GM21528 (cell line): ENCODE data around the gene ZNF579.
"Not testable (repeated sequence)": the region's sequence is repeated elsewhere in the genome, so short reads cannot be mapped to it uniquely, and the experiment has no call there.

Source experiments
- ATAC-seq: cut with Tn5 transposase; IDR thresholded peaks from one replicate; pipeline ENCODE4 v1.9.1; 2021; ENCODE audit warnings: mild to moderate bottlenecking, moderate library complexity; ENCODE audit not compliant: unreplicated experiment, low FRiP score

ZNF579 gene

DNA sequence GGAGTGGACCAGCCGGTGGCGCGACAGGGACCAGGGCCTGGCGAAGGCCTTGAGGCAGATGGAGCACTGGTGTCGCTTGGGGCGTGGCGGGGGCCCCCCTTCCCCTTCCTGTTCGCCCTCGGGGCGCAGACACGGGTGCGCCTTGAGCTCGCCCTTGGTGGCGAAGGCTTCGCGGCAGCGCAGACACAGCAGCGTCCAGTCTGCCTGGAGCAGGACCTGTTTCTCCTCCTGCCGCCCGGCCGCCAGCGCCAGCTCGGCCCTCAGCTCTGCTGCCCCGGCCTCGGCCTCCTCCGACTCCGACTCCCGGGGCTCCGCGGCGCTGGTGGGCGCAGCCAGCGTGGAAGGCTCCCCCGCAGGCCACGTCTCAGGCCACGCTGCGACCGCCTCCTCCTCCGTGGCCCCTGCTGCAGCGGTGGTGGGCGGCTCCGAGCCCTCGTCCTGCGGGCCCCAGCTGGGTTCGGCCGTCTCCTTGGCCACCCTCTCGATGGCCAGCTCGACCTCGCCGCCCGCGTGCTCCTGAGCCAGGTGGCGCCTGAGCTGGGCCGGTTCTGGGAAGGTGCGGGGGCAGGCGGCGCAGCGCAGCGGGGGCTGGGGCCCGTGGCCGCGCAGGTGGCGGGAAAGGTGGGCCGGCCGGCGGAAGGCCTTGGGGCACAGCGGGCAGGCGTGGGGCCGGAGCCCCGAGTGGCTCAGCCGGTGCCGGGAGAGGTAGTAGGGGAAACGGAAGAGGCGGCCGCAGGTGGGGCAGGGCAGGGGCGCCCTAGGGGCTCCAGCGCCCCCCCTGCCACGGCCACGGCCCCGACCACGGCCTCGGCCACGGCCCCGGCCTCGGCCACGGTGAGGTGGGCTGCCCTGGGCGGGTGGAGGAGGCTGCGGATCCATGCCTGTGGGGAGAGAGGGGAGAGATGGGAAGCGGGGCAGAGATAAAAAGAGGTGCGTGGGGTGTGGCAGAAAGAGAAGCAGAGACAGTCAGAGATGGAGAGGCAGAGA, 1.6 kb downstream of the ZNF579 start:
- ATAC-seq = no peak

DNA sequence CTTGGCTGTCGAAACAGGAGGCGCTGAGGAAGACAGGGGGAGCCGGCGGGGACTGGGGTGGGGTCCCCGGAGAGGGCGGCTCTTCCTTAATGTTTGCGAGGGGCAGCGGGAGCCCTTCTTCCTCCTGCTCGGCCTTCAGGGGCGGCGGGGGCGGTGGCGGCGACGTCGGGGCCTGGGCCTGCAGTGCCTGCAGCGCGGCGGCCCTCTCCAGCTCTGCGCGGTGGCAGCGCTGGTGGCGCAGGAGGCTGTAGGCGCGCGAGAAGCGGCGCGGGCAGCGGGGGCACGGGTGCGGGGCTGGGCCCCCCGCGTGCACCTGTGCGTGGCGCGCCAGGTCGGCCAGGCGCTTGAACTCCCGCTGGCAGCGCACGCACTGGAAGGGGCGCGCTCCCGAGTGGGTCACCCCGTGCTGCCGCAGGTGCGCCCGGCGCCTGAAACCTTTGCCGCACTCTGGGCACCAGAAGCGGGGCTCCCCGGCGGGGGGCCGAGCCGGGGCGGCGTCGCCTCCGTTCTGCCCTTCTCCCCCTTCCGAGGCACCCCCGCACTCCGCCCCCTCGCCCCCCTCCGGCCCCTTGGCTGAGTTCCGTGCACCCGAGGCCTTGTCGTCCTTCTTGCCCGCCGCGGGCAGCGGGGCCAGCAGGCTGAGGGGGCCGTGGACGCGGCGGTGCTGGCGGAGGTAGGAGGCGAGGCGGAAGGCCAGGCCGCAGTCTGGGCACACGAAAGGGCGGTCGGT, 2.5 kb downstream of the ZNF579 start:
- ATAC-seq = no peak

DNA sequence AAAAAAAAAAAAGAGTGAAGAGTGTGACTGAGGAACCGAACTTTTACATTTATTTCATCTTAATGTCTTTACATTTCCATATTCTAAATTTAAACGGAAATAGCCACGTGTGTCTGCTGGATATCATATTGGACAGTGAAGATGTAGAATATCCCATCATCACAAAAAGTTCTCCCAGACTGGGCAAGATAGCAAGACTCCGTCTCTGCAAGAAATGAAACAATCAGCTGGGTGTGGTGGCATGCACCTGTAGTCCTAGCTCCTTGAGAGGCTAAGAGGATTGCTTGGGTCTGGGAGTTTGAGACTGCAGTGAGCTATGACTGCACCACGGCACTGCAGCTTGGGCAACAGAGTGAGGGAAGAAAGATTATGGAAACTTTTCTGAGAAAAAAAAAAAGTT, 3.9 kb downstream of the ZNF579 start:
- no peak for ATAC-seq

DNA sequence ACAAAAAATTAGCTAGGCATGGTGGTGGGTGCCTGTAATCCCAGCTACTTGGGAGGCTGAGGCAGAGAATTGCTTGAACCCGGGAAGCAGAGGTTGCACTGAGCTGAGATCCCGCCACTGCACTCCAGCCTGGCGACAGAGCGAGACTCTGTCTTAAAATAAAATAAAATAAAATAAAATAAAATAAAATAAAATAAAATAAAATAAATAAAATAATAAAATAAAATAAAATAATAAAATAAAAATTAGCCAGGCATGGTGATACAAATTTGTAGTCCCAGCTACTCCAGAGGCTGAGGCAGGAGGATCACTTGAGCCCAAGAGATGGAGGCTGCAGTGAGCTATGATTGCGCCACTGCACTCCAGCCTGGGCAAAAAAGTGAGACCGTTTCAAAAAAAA, 6.7 kb downstream of the ZNF579 start:
- ATAC-seq = not testable (repeated sequence)

DNA sequence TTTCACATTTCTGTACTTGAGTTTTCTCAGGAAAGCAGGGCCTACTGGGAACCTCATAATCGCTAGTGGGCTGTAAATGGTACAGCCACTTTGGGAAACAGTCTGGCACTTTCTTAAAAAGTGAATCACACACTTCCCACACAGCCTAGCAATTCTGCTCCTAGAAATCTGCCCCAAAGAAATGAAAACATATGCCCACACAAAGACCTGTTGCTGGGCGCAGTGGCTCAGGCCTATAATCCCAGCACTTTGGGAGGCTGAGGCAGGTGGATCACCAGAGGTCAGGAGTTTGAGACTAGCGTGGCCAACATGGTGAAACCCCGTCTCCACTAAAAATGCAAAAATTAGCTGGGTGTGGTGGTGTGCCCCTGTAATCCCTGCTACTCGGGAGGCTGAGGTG, 11.2 kb downstream of the ZNF579 start:
- ATAC-seq = not testable (repeated sequence)

DNA sequence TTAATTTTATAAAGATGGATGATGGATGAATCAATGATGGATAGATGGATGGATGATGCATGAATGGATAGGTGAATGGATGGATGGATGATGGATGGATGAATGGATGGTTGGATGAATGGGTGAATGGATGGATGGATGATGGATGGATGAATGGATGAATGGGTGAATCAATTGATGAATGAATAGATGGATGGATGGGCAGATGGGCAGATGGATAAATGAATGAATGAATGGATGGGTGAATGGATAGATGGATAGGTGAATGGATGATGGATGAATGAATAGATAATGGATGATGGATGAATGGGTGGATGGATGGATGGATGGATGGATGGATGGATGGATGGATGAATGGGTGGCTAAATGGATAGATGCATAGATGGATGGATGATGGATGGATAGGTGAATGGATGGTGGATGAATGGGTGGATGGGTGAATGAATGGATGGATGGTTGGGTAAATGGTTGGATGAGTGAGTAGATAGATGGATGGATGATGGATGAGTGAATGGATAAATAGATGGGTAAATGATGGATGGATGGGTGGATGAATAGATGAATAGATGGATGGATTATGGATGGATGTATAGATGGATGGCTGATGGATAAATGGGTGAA, 12.8 kb downstream of the ZNF579 start:
- ATAC-seq = no peak

DNA sequence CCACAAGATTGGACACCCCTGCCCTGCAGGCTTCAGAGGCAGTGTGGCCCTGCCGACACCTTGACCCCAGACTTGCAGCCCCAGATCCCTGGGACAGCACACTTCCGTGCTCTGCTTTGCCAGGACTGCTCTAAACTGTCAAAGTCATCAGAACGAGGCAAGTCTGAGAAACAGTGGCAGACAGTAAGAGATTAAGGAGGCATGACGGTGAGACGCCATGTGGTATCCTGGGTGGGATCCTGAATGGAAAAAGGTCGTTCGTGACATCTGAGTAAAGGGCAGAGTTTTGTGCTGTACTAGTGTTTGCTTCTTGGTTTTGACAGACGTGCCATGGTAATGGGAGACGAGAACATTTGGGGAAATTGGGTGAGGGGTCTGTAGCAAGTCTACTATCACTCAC, 13.8 kb downstream of the ZNF579 start:
- no peak for ATAC-seq

DNA sequence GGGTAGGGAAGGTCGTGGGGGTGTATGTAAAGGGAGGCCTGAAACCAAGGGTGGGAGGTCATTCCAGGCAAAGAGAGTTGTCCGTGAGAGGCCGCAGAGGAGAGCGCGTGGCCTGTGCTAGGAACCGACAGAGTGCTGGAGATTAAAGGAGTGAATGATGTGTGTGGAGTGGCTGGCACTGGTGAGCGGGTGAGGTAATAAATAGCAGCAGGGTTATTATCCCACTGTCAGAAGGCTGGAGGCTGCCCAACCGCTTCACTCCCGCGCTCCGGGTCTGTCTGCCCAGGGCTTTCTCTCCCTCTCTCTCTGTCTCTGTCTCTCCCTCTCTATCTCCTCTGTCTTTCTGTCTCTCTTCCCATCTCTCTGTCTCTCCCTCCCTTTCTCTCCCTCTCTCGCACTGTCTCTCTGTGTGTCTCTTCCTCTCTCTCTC, 17.4 kb downstream of the ZNF579 start:
- no peak for ATAC-seq

DNA sequence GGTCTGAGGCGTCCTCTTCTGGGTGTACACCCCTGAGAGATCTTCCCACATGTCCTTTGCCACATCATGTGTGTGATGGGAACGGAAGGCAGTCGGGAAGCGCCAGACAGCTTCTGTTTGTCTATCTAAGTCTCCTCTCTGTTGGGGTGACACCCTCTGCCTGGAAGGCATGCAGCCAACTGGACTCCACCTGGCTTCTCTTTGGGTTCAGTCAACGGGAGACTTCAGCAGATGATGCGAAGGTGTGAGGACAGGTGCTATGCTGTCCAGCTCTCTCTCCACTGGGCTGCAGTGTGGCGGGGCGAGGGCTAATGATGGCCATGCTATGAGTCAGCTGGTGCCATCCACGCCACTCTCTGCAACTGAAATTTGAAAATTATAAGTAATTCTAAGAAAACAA, 21.0 kb downstream of the ZNF579 start:
- ATAC-seq = no peak

DNA sequence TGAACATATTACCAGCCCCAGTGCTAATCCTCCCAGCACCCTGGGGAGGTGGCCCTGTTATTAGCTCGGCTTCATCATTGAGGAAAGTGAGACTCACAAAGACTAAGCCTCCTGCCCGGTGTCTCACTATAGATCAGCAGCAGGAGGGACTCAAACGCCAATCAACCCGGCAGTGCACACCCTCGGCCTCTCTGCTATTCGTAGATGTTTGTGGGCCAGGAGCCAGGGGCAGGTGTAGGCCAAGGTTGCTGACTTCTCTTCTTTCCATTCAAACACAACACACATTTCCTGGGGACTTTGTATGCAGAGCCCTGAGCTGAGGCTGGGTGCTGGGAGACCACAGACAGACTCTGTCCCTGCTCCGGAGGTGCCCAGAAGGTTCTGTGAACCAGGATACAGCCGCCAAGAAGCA, 25.9 kb downstream of the ZNF579 start:
- ATAC-seq = no peak

DNA sequence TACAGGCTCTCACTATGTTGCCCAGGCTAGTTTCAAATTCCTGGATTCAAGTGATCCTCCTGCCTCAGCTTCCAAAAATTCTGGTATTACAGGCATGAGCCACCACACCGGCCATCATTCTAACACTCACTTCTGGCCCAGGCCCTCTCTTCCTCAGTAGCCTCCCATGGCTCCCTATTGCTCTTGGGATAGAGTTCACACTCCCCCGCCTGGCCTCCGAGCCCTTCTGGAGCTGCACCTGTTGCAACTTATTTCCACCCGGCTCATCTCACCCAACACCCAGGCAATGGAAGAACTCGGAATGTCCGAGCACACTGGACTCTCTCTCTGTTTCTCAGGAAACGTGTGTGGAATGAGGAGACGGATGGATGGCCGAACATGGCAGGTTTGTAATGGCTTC, 26.3 kb downstream of the ZNF579 start:
- ATAC-seq = no peak

DNA sequence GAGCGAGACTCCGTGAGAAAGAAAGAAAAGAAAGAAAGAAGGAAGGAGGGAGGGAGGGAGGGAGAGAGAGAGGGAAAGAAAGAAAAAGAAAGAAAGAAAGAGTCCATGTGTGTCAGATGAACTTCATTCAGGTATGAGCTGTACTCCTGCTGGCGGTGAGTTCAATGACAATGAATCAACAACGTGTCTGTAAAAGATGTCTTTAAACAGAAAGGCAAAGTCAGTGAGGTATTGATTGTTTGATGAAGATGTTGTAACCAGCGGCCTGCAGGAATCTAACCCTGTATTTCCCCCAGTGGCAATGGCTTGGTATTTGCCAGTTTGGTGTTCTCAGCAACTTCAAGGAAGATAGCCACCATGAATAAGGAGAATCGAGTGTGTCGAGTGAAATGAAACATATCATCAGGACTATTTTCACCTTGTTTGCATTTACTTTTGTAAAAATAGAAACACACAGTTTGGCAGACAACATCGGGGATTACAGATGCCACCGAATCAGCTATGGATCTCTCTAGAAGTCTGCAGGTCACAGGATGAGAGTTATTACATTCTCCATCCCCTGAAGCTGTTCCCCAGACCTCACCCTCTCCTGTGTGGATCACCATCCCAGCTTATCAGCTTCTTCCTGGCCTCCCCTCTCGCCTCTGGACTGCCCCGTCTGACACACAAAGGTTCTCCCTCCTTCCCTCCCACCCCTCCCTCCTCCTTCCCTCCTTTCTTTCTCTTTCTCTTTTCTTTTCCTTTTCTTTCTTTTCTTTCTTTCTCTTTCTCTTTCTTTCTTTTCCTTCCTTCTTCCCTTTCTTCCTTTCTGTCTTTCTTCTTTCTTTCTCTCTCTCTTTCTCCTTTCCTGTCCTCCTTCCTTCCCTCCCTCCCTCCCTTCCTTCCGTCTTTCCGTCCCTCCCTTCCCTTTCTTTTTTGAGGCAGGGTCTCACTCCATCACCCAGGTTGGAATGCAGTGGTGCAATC, 27.1 kb downstream of the ZNF579 start:
- ATAC-seq = no peak

DNA sequence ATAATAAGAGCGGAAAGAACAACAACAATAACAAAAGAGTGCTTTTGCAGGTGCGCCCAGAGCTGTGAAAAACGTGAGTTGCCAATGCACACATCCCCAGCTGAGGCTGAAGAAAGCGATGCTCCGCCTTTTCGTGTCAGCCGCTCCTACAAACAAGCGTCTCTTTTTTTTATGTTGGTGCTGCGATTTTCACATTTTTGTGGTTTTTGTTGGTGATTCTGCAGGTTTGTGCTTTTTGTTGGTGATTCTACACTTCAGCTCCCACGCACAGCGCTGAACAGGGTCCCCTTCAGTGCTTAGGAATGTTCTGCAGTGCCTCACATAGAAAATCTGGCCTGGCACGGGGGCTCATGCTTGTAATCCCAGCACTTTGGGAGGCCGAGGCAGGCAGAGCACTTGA, 28.0 kb downstream of the ZNF579 start:
- ATAC-seq = no peak

DNA sequence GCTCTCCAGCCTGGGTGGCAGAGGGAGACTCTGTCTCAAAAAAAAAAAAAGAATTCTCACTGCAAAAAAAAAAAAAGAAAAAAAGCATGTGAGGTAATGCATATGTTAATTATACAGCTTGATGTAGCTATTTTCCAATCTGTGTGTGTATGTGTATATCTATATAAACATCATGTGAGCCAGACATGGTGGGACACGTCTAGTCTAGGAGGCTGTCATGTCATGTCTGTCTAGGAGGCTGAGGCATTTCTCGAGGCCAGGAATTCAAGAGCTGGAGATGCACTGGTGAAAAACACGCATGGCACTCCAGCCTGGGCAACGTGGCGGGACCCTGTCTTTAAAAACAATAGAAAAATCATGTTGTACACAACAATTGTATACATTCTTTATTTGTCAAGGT, 28.4 kb downstream of the ZNF579 start:
- no peak for ATAC-seq

DNA sequence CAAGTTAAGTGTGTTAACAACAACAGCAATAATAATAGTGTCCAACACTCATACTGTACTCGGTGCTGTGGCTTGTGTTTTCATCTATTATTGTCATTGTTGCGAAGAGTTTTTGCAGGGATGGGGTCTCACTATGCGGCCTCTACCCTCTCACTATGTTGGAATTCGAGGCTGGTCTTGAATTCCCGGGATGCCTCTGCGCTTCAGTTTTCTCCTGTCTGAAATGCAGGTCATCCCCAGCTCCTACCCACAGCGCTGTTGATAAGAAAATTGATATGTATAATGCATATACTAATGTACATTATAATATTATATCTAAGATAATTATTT, 30.4 kb downstream of the ZNF579 start:
- ATAC-seq = no peak

DNA sequence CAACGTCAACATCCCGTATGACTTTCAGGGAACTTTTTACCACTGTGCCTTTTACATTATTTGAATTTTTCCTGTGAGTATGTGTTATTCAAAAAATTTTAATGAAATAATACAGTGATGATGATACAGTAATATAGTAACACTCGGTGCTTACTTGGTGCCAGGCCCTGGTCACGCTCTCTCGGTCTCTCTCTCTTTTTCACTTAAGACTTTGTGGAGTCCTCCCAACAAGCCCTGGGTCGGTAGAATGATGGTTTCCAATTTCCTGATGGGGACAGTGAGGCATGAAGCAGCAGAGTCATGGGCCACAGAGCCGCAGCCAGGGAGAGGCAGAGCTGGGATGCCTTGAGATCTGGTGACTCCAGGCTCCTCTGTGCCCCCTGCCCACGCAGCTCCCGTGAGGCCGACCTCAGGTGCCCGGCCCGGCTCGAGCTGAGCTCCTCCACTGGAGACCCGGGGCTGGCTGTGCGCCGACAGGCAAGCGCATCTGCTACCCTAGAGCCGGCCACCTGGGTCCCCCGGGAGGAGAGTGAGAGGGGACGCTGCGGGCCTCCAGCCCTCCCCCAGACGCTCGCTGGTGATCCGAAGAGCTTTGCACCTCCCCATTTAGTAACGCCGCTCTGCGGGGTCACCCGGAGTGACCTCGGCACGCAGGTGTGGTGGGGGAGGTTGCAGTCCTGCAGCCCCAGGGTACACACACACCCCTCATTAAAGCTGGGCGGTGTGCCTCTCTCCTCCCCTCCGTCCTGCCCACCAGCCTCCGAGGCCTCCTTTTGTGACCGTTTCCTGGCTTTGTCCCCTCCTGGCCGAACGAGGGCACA, 30.9 kb downstream of the ZNF579 start:
- no peak for ATAC-seq

DNA sequence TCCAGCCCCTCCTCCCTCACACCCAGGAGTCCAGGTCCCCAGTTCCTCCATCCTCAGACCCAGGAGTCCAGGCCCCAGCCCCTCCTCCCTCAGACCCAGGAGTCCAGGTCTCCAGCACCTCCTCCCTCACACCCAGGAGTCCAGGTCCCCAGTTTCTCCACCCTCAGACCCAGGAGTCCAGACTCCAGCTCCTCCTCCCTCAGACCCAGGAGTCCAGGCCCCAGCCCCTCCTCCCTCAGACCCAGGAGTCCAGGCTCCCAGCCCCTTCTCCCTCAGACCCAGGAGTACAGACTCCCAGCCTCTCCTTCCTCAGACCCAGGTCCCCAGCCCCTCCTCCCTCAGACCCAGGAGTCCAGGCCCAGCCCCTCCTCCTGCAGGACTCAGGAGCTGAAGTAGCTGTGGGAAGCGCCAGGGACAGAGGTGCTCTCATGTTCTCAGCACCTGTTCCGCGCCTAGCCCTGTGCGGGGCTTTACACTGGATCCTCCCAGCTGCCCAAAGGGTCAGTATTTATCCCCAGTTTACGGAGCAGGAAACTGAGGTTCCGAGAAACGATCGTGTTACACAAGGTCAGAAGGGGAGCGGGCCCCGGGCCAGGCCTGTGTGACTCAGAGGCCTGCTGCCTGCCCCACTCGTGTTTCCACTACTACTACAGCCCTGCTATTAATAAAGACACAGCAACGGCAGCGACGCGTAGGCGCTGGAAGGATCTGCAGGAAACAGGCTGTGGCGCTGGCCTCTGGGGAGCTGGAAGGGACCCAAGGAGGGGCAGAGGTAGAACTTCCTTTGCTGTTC, 33.6 kb downstream of the ZNF579 start:
- no peak for ATAC-seq

DNA sequence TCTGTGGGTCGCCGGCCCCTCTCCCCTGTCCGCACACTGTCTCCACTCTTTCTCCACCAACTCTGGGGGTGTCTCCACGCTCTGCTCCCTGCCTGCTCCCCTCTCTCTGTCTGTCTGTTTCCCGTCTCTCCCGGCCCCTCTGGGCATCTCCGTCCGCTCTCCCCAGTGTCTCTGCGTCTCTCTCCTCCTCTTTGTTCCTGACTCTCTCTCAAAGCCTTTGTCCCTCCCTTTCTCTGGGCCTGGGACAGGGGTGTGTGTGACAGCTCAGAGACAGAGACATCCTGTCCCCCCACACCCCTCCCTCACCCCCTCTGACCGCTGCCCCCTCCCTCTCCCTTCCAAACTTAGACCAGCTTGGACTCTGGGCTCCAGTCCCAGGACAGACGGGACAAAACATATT, 34.6 kb downstream of the ZNF579 start:
- no peak for ATAC-seq

DNA sequence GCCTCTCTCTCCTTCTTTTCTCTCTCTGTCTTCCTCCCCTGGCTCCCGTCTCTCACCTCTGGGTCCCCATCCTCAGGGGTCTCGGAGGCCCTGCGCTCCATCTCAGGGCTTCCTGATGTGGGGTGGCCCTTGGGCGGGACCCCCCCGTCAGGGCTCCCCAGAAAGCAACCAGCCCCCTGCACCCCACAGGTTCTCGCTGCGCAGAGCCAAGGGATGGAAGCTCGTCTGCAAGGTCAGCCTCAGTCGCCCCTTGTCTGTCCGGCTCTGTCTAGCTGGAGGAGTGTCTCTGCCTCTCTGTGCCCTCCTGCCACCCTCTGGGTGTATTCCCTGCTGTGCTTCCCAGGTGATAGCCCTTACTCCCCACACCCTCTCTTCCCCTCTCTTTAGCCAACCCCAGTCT, 35.2 kb downstream of the ZNF579 start, which contains the start of gene SBK3:
SBK3 (minus strand) TSS at position 101 of the 400 bp plus-strand sequence; CDS start at position 101, 0 bp downstream.
- ATAC-seq = no peak
